ENCODE measurements around the gene IFIT3.

DNA sequence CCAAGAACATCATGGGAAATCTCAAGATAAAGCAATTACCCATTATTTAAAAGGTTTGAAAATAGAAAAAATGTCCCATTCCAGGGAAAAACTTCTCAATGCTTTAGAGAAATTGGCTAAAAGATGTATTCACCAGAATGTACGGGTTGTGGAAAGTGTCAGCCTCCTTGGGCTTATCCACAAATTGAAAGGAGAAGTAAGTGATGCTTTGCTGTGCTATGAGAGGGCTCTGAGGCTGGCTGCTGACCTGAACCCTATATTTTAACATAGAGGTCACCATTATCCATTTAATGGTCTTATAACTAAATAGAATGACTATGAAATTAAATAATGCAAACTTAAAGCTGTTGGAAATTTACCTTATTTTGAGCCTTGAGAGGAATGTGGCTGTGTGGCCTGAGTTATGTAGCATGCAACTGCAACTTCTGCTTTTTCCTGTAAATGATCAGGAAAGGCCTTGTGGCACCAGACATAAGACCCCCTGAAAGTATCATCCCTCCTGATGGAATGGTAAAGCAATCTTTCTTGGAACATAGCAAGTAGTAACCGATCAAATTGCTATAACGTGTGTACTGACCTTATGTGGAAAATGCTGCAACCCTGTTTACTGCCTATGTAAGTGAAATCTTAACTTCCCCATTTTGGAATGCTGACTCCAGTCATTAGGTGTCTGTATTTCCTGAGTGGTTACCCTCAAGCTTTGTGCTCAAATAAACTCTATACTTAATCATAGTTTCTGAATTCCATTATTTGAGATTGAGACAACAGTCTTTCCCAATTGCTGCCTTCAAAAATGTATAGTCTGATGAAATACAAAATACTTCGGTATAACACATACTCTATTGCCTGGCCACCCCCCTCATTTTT, 56.9 kb downstream of the IFIT3 start:
- TF ChIP-seq CTCF (IDR thresholded peaks at IDR 0.05) (no peak), MYC (IDR thresholded peaks at IDR 0.05; ENCODE audit: borderline replicate concordance, low read length) (no peak), POLR2A (IDR thresholded peaks at IDR 0.05; ENCODE audit: low read length) (no peak), TP53 (CRISPR knock-in tag; IDR thresholded peaks at IDR 0.05) (no peak)
- TF ChIP-seq, protein P1, sequence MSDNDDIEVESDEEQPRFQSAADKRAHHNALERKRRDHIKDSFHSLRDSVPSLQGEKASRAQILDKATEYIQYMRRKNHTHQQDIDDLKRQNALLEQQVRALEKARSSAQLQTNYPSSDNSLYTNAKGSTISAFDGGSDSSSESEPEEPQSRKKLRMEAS (IDR thresholded peaks at IDR 0.05) = no peak

All from A549 (cell line).